IMR-90 (cell line): ENCODE measurements around the gene CDH13. TPM values are rescaled to one million over a fixed set of nuclear protein-coding genes. Genes with fewer than 3 reads are reported as not detected.

Experiments
- ATAC-seq: fragments of 200-7000 bp; cut with Tn5 transposase; 2 replicates; pipeline ENCODE4 v1.9.1; 2020; ENCODE audit warnings: low read depth, mild to moderate bottlenecking, moderate library complexity
- BruUV-seq: library from RNA; stranded (reverse); fragments of 400-500 nt; replicated peaks from 2 replicates; lab custom pipeline; 2021; lab: Mats Ljungman, UMichigan
- CTCF ChIA-PET: fragments of 300-600 bp; formaldehyde crosslinking; extraction: SDS; loops from one replicate; lab custom pipeline; 2021; ENCODE audit warnings: antibody characterized with exemption; lab: Yijun Ruan, JAX
- POLR2A ChIA-PET: fragments of 300-600 bp; sonication (Branson Sonifier 250); formaldehyde crosslinking; loops from one replicate; lab custom pipeline; 2022; ENCODE audit warnings: antibody characterized with exemption; ENCODE audit not compliant: unreplicated experiment; lab: Charles Lee
- DNase-seq: peaks from one replicate; pipeline ENCODE4 v3.0.0; 2013
- H2AFZ ChIP-seq: replicated peaks from 2 replicates; pipeline ENCODE3; 2013; ENCODE audit warnings: low read length, mild to moderate bottlenecking; ENCODE audit not compliant: poor library complexity
- H2AK5ac ChIP-seq: 2 replicates; pipeline ENCODE4 v1.6.1; 2013; ENCODE audit warnings: low read depth, low read length, inconsistent platforms
- H2AK9ac ChIP-seq: replicated peaks from 2 replicates; pipeline ENCODE3; 2013; ENCODE audit warnings: mild to moderate bottlenecking, low read depth, low read length, moderate library complexity; ENCODE audit not compliant: poor library complexity
- H2BK120ac ChIP-seq: 2 replicates; pipeline ENCODE4 v1.6.1; 2013; ENCODE audit warnings: low read depth, low read length, inconsistent platforms
- H2BK15ac ChIP-seq: 3 replicates; pipeline ENCODE4 v1.6.1; 2013; ENCODE audit warnings: low read depth, low read length, inconsistent platforms
- H2BK20ac ChIP-seq: 2 replicates; pipeline ENCODE4 v1.6.1; 2013; ENCODE audit warnings: low read depth, mild to moderate bottlenecking, inconsistent platforms, low read length, moderate library complexity
- H2BK5ac ChIP-seq: 2 replicates; pipeline ENCODE4 v1.6.1; 2013; ENCODE audit warnings: mild to moderate bottlenecking, low read depth, low read length, inconsistent platforms; ENCODE audit not compliant: poor library complexity, severe bottlenecking
- H3K14ac ChIP-seq: replicated peaks from 2 replicates; pipeline ENCODE4 v1.6.1; 2013; ENCODE audit warnings: low read depth, low read length, inconsistent platforms
- H3K18ac ChIP-seq: 2 replicates; pipeline ENCODE4 v1.6.1; 2013; ENCODE audit warnings: low read depth, low read length, control low read depth
- H3K23ac ChIP-seq: 2 replicates; pipeline ENCODE4 v1.6.1; 2013; ENCODE audit warnings: low read depth, low read length, inconsistent platforms
- H3K27ac ChIP-seq: 2 replicates; pipeline ENCODE4 v1.5.1; 2013; ENCODE audit warnings: mild to moderate bottlenecking, control low read depth, low read length; ENCODE audit not compliant: insufficient read depth
- H3K27me3 ChIP-seq: 2 replicates; pipeline ENCODE4 v1.6.1; 2013; ENCODE audit warnings: low read length; ENCODE audit not compliant: control insufficient read depth, insufficient read depth
- H3K36me3 ChIP-seq: 2 replicates; pipeline ENCODE4 v1.6.1; 2013; ENCODE audit warnings: low read length, mixed read lengths; ENCODE audit not compliant: control insufficient read depth, insufficient read depth
- H3K4ac ChIP-seq: 2 replicates; pipeline ENCODE4 v1.6.1; 2013; ENCODE audit warnings: low read depth, low read length, inconsistent platforms
- H3K4me1 ChIP-seq: 2 replicates; pipeline ENCODE4 v1.6.1; 2013; ENCODE audit warnings: low read length, mixed read lengths; ENCODE audit not compliant: control insufficient read depth, insufficient read depth
- H3K4me2 ChIP-seq: 2 replicates; pipeline ENCODE4 v1.6.1; 2013; ENCODE audit warnings: low read depth, mild to moderate bottlenecking, control low read depth, low read length, moderate library complexity
- H3K4me3 ChIP-seq: 2 replicates; pipeline ENCODE4 v1.5.1; 2013; ENCODE audit warnings: low read depth, mild to moderate bottlenecking, control low read depth, low read length, moderate library complexity; ENCODE audit not compliant: insufficient read depth
- H3K56ac ChIP-seq: 2 replicates; pipeline ENCODE4 v1.6.1; 2013; ENCODE audit warnings: low read length, inconsistent platforms; ENCODE audit not compliant: insufficient read depth; ENCODE audit errors: extremely low read depth
- H3K79me1 ChIP-seq, 2 experiments: 2 replicates each; pipeline ENCODE4 v1.6.1; 2013; ENCODE audit warnings: low read length in 2 of 2, inconsistent platforms in 1 of 2, low read depth in 1 of 2
- H3K9ac ChIP-seq: 2 replicates; pipeline ENCODE4 v1.6.1; 2013; ENCODE audit warnings: low read depth, low read length, control low read depth
- H3K9me1 ChIP-seq: 2 replicates; pipeline ENCODE4 v1.6.1; 2013; ENCODE audit warnings: low read length, inconsistent platforms; ENCODE audit not compliant: insufficient read depth
- H3K9me3 ChIP-seq: 2 replicates; pipeline ENCODE4 v1.6.1; 2013; ENCODE audit warnings: low read length; ENCODE audit not compliant: control insufficient read depth, insufficient read depth
- H4K20me1 ChIP-seq: 2 replicates; pipeline ENCODE4 v1.6.1; 2013; ENCODE audit warnings: low read length, inconsistent platforms; ENCODE audit not compliant: insufficient read depth
- H4K5ac ChIP-seq: 2 replicates; pipeline ENCODE4 v1.6.1; 2013; ENCODE audit warnings: mild to moderate bottlenecking, low read depth, low read length, control low read depth
- H4K8ac ChIP-seq, 2 experiments: 2 replicates each; pipeline ENCODE4 v1.6.1; 2013; ENCODE audit warnings: low read depth in 2 of 2, low read length in 2 of 2, control low read depth in 1 of 2, inconsistent platforms in 1 of 2
- H4K91ac ChIP-seq: 2 replicates; pipeline ENCODE4 v1.6.1; 2013; ENCODE audit warnings: low read depth, low read length, inconsistent platforms; ENCODE audit not compliant: insufficient read depth
- BHLHE40 ChIP-seq: fragments of 150-350 bp; IDR thresholded peaks from 2 replicates; pipeline ENCODE4 v1.6.1; 2016; ENCODE audit warnings: mild to moderate bottlenecking, low read depth, low read length
- CEBPB ChIP-seq: IDR thresholded peaks from 2 replicates; pipeline ENCODE4 v1.6.1; 2012; ENCODE audit warnings: low read depth, low read length, improper control_type of control experiment
- CHD1 ChIP-seq: IDR thresholded peaks from 2 replicates; pipeline ENCODE4 v1.6.1; 2012; ENCODE audit warnings: low read depth, low read length, improper control_type of control experiment
- CTCF ChIP-seq: conservative IDR thresholded peaks from 2 replicates; pipeline ENCODE4 v1.5.1; 2012; ENCODE audit warnings: mild to moderate bottlenecking, low read depth, low read length, improper control_type of control experiment
- ELK1 ChIP-seq: fragments of 150-350 bp; IDR thresholded peaks from 2 replicates; pipeline ENCODE4 v1.6.1; 2016; ENCODE audit warnings: low read depth, mild to moderate bottlenecking, low read length, moderate library complexity, borderline replicate concordance
- FOS ChIP-seq: fragments of 150-350 bp; IDR thresholded peaks from 2 replicates; pipeline ENCODE4 v1.6.1; 2016; ENCODE audit warnings: low read depth, low read length
- MAFK ChIP-seq: IDR thresholded peaks from 2 replicates; pipeline ENCODE4 v1.6.1; 2012; ENCODE audit warnings: low read depth, low read length, improper control_type of control experiment
- MAZ ChIP-seq: IDR thresholded peaks from 2 replicates; pipeline ENCODE4 v1.6.1; 2012; ENCODE audit warnings: low read depth, mild to moderate bottlenecking, low read length, improper control_type of control experiment, moderate library complexity, borderline replicate concordance
- MXI1 ChIP-seq: IDR thresholded peaks from 2 replicates; pipeline ENCODE4 v1.6.1; 2012; ENCODE audit warnings: low read depth, mild to moderate bottlenecking, low read length, moderate library complexity, borderline replicate concordance
- NFE2L2 ChIP-seq: fragments of 150-350 bp; IDR thresholded peaks from 2 replicates; pipeline ENCODE4 v1.6.1; 2016; ENCODE audit warnings: low read depth, mild to moderate bottlenecking, low read length
- POLR2A ChIP-seq: IDR thresholded peaks from 2 replicates; pipeline ENCODE4 v1.6.1; 2012; ENCODE audit warnings: mild to moderate bottlenecking, low read depth, low read length
- RAD21 ChIP-seq: IDR thresholded peaks from 2 replicates; pipeline ENCODE4 v1.6.1; 2012; ENCODE audit warnings: low read length, improper control_type of control experiment
- RCOR1 ChIP-seq: IDR thresholded peaks from 2 replicates; pipeline ENCODE4 v1.6.1; 2012; ENCODE audit warnings: mild to moderate bottlenecking, low read length, improper control_type of control experiment; ENCODE audit not compliant: insufficient replicate concordance
- RFX5 ChIP-seq: IDR thresholded peaks from 2 replicates; pipeline ENCODE4 v1.8.0; 2012; ENCODE audit warnings: low read depth, mild to moderate bottlenecking, low read length, moderate library complexity
- SMC3 ChIP-seq: fragments of 150-350 bp; IDR thresholded peaks from 2 replicates; pipeline ENCODE4 v1.6.1; 2016; ENCODE audit warnings: low read depth, mild to moderate bottlenecking, antibody characterized with exemption, low read length, moderate library complexity
- USF2 ChIP-seq: fragments of 150-350 bp; IDR thresholded peaks from 2 replicates; pipeline ENCODE4 v1.6.1; 2017; ENCODE audit warnings: mild to moderate bottlenecking, antibody characterized with exemption, low read length, low read depth
- WGBS, 2 experiments: methylation state at CpG; one replicate each; pipeline versions ENCODE4 v1.1.5 to v1.1.7; 2013; ENCODE audit warnings: missing lambda C conversion rate in 2 of 2; ENCODE audit not compliant: insufficient read length in 1 of 2; ENCODE audit errors: extremely low coverage in 2 of 2; 5-methylcytosine and 5-hydroxymethylcytosine counted together
- dilution Hi-C: fragments of 300-500 bp; cut with HindIII; formaldehyde crosslinking; loops from one replicate; pipeline ENCODE4 v1.14.3; 2018; ENCODE audit warnings: low sequenced_read_pairs; ENCODE audit not compliant: unreplicated experiment
- in situ Hi-C: fragments of 300-500 bp; cut with MboI; formaldehyde crosslinking; loops from 3 replicates; pipeline ENCODE4 v1.14.3; 2019; ENCODE audit warnings: low sequenced_read_pairs, inconsistent platforms, mixed read lengths
- intact Hi-C: fragments of 100-400 bp; cut with micrococcal nuclease; formaldehyde crosslinking; loops from 2 replicates; pipeline ENCODE4 v1.10.0; 2022
- polyA plus RNA-seq, 3 experiments: library from polyadenylated mRNA; depleted of rRNA; stranded (reverse); fragments of >200 nt; gene quantifications; 2 replicates each; pipeline ENCODE4 v1.2.3, GENCODE V29; 2012; ENCODE audit warnings: low replicate concordance in 1 of 3
- total RNA-seq: library from RNA; depleted of rRNA; stranded (reverse); fragments of >200 nt; gene quantifications from 2 replicates; pipeline ENCODE4 v1.2.3, GENCODE V29; 2012

CDH13 gene
- total and polyA plus RNA-seq, 2 of the 4 experiments (the other 2 are of a cell fraction): 61.6 to 74.7 TPM

GRCh38 chr16:83577078-83577745 is 950.4 kb downstream of the CDH13 start:
- intact Hi-C loops: no loop called here
- Histone ChIP-seq H3K23ac (no peak overlapping the region), H2BK15ac (no peak overlapping the region), H3K56ac (no peak overlapping the region), H3K4me2 (no peak overlapping the region), H3K9ac (no peak overlapping the region), H3K9me1 (peaks cover 2% of the 10 kb centered on the region; the same call in 1 of the 2 replicates), H2BK5ac (no peak overlapping the region), H3K79me1 (no peaks in the 10 kb centered on the region), H4K8ac (no peak overlapping the region), H4K91ac (no peak overlapping the region), H4K20me1 (no peaks in the 10 kb centered on the region), H2BK120ac (no peak overlapping the region), H3K27me3 (no peaks in the 10 kb centered on the region), H3K18ac (no peak overlapping the region), H3K27ac (no peak overlapping the region), H3K4me1 (peaks cover 2% of the 10 kb centered on the region; the same call in 1 of the 2 replicates), H2BK20ac (no peak overlapping the region), H3K4ac (no peak overlapping the region), H3K36me3 (no peaks in the 10 kb centered on the region), H2AK5ac (no peak overlapping the region), H3K14ac (no peak overlapping the region), H2AFZ (no peak overlapping the region), H4K5ac (no peak overlapping the region), H3K9me3 (no peaks in the 10 kb centered on the region; the same call in 1 of the 2 replicates), H2AK9ac (no peak overlapping the region), H3K4me3 (no peak overlapping the region)
- POLR2A ChIA-PET: no interaction called here
- WGBS, 2 experiments: no CpG with 5 or more reads among the region's 7 CpGs
- no peak for ATAC-seq
- DNase-seq: no peak
- no TSS peak for BruUV-seq
- no peak for TF ChIP-seq RFX5
- TF ChIP-seq MXI1: no peak
- TF ChIP-seq BHLHE40: no peak
- no peak for TF ChIP-seq MAZ
- no peak for TF ChIP-seq FOS
- no peak for TF ChIP-seq CHD1
- TF ChIP-seq NFE2L2: no peak
- TF ChIP-seq RAD21: no peak
- no peak for TF ChIP-seq USF2
- TF ChIP-seq SMC3: no peak
- no peak for TF ChIP-seq ELK1
- no peak for TF ChIP-seq CTCF
- no peak for TF ChIP-seq CEBPB
- no peak for TF ChIP-seq POLR2A
- no peak for TF ChIP-seq MAFK
- no peak for TF ChIP-seq RCOR1
- dilution Hi-C loops: no loop called here
- CTCF ChIA-PET: no interaction called here
- in situ Hi-C loops: no loop called here
